Kidney (tissue), 14 donors: ENCODE measurements around the gene AHCY. TPM values are rescaled to one million over a fixed set of nuclear protein-coding genes. Genes with fewer than 3 reads are reported as not detected.
"Not testable (repeated sequence)": the region's sequence is repeated elsewhere in the genome, so short reads cannot be mapped to it uniquely, and the experiment has no call there.

Experiments
- DNase-seq, 5 donors: peaks; one replicate each; pipeline ENCODE4 v3.0.0-alpha.2; 2013 to 2020
- FAIRE-seq: peaks from 2 replicates; lab custom pipeline; 2012; peaks lifted over from hg19 to GRCh38; lab: Jason Lieb, UNC
- H3K27ac ChIP-seq, 2 donors: one replicate each; pipeline ENCODE4 v1.7.0; 2013; ENCODE audit warnings: low read depth in 2 of 2, low read length in 2 of 2, inconsistent platforms in 1 of 2
- H3K27me3 ChIP-seq: one replicate; pipeline ENCODE4 v1.7.1; 2013; ENCODE audit warnings: low read length, inconsistent platforms; ENCODE audit not compliant: control insufficient read depth, insufficient read depth
- H3K36me3 ChIP-seq, 3 donors: one replicate each; pipeline versions ENCODE4 v1.7.0 to v1.7.1; 2013; ENCODE audit warnings: low read length in 3 of 3, control low read depth in 1 of 3, inconsistent platforms in 1 of 3; ENCODE audit not compliant: insufficient read depth in 3 of 3, control insufficient read depth in 2 of 3
- H3K4me1 ChIP-seq, 3 donors: one replicate each; pipeline versions ENCODE4 v1.7.0 to v1.7.1; 2013; ENCODE audit warnings: low read length in 3 of 3, inconsistent platforms in 1 of 3, low read depth in 1 of 3; ENCODE audit not compliant: control insufficient read depth in 2 of 3, insufficient read depth in 2 of 3
- H3K4me3 ChIP-seq, 3 donors: one replicate each; pipeline versions ENCODE4 v1.7.0 to v1.8.1; 2013; ENCODE audit warnings: low read length in 3 of 3, control low read depth in 1 of 3, inconsistent platforms in 1 of 3
- H3K9ac ChIP-seq, 3 donors: one replicate each; pipeline versions ENCODE4 v1.7.0 to v1.7.1; 2013; ENCODE audit warnings: low read length in 3 of 3, control low read depth in 1 of 3, inconsistent platforms in 1 of 3
- H3K9me3 ChIP-seq, 3 donors: one replicate each; pipeline versions ENCODE4 v1.7.0 to v1.7.1; 2013; ENCODE audit warnings: low read length in 3 of 3, control low read depth in 1 of 3, inconsistent platforms in 1 of 3; ENCODE audit not compliant: control insufficient read depth in 2 of 3, insufficient read depth in 1 of 3
- CTCF ChIP-seq: IDR thresholded peaks from 3 replicates; pipeline ENCODE4 v1.5.1; 2012; ENCODE audit warnings: mild to moderate bottlenecking, moderate library complexity, borderline replicate concordance; ENCODE audit not compliant: insufficient read depth; ENCODE audit errors: extremely low read depth
- intact Hi-C: fragments of 100-400 bp; cut with DNase I; formaldehyde crosslinking; loops from one replicate; pipeline ENCODE4 v1.11.1; 2022
- polyA plus RNA-seq: library from polyadenylated mRNA; stranded (reverse); fragments of 350-450 nt; fragmentation: Illumina TruSeq; extraction: RNeasy Lipid Tissue Mini Kit (QIAGEN cat#74804); gene quantifications from one replicate; pipeline ENCODE4 v1.2.3, GENCODE V29; 2014; ENCODE audit warnings: low read depth, low replicate concordance; ENCODE audit not compliant: insufficient read depth
- total RNA-seq: library from RNA; stranded (reverse); fragmentation: NEBNext Ultra II Directional; extraction: Animal tissue kit (Norgen Biotek cat#: 25700); gene quantifications from one replicate; pipeline ENCODE4 v1.2.1, GENCODE V29; 2021
- donor health status: control.
- donor health status: control.
- donor health status: control.
- donor health status: control.
- donor health status: control.
- donor health status: DM: yes; HTN: yes; CAD: no.
- donor health status: Normal renal cell carcinoma (clear cell type).

The AHCY gene
- total and polyA plus RNA-seq, 2 donors from 2014 or later: 70.3 to 144 TPM

DNA sequence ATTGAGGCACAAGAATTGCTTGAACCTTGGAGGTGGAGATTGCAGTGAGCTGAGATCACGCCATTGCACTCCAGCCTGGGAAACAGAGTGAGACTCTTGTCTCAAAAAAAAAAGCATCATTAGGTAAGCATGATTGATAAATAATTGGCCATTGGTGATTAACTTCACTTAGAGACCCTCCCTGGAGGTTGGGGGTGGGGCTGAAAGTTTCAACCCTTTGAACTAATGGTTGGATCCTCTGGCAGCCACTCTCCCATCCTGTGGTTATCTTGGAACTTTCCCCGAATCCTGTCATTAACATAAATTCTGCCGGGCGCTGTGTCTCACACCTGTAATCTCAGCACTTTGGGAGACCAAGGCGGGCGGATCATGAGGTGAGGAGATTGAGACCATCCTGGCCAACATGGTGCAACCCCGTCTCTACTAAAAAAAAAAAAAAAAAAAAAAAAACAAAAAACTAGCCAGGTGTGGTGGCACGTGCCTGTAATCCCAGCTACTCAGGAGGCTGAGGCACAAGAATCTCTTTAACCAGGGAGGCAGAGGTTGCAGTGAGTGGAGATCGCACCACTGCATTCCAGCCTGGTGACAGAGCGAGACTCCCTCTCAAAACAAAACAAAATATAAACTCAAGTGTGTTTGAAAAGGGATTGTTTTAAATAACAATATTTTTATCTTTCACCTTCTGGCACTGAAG is 42.8 kb upstream of the AHCY start:
- intact Hi-C loops, FAIRE-seq, H3K9ac ChIP-seq, H3K4me3 ChIP-seq, H3K27ac ChIP-seq, H3K4me1 ChIP-seq, H3K36me3 ChIP-seq, H3K27me3 ChIP-seq, DNase-seq, H3K9me3 ChIP-seq: not testable (repeated sequence)

DNA sequence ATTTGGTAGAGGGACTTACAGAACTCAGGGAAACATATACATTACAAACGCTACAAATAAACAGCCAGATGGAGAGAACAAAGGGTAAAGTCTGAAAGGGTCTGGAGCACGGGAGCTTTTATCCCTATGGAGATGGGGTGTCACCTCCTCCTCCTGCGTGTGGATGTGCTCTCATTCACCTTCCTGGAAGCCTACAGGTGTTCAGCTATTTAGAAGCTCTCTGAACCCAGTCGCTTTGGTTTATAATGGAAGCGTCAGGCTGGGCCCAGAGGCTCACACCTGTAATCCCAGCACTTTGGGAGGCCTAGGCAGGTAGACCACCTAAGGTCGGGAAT is 42.2 kb upstream of the AHCY start:
- no peak for DNase-seq
- no peak for FAIRE-seq
- Histone ChIP-seq H3K4me1 (no peaks in the 10 kb centered on the region), H3K9me3 (no peaks in the 10 kb centered on the region), H3K4me3 (no peak overlapping the region), H3K9ac (no peak overlapping the region), H3K27me3 (no peaks in the 10 kb centered on the region), H3K27ac (no peak overlapping the region), H3K36me3 (no peaks in the 10 kb centered on the region)
- intact Hi-C loops: no loop called here
- no peak for TF ChIP-seq CTCF

- Histone ChIP-seq H3K36me3 (no peaks in the 10 kb centered on the region), H3K9ac (no peak overlapping the region), H3K4me3 (no peak overlapping the region), H3K9me3 (no peaks in the 10 kb centered on the region), H3K27ac (no peak overlapping the region), H3K27me3 (no peaks in the 10 kb centered on the region), H3K4me1 (no peaks in the 10 kb centered on the region)
- no peak for DNase-seq
- TF ChIP-seq CTCF: no peak
- intact Hi-C loops: no loop called here
- FAIRE-seq: no peak
Observed at GRCh38 chr20:34344238-34344637, 41.1 kb upstream of the AHCY start.

DNA sequence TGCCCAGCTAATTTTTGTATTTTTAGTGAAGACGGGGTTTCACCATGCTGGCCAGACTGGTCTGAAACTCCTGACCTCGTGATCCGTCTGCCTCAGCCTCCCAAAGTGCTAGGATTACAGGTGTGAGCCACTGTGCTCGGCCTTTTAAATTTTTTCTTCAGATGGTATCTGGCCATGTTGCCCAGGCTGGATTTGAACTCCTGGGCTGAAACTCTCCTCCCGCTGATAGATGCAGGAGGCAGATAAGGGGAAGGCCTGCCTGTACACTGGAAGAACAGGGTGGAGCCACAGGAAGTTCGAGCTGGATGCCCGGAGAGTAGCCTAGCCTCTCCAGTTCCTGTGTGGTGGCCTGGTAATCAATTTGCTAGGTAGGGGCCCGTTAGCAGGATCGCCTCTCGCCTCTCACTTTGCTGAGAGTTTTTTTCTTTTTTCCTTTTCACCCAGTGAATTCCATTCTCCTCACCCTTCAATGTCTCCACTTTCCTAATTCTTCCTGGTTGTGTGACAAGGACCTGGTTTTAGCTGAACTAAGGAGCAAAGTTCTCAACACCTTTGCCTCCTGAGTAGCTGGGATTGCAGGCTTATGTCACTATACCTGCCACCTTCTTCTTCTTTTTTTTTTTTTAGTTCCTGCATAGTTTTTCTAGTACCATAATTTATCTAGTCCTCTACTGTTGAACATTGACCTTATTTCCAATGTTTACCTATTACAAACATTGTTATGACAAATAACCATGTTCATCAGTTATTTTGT is 40.5 kb upstream of the AHCY start:
- H3K27me3 ChIP-seq: no peaks in the 10 kb centered on the region
- H3K4me3 ChIP-seq: no peak overlapping the region
- no peaks in the 10 kb centered on the region for H3K9me3 ChIP-seq
- FAIRE-seq (no peak), DNase-seq (no peak)
- no peaks in the 10 kb centered on the region for H3K36me3 ChIP-seq
- H3K4me1 ChIP-seq: no peaks in the 10 kb centered on the region
- no peak overlapping the region for H3K27ac ChIP-seq
- H3K9ac ChIP-seq: no peak overlapping the region
- intact Hi-C loops: no loop called here
- no peak for TF ChIP-seq CTCF

DNA sequence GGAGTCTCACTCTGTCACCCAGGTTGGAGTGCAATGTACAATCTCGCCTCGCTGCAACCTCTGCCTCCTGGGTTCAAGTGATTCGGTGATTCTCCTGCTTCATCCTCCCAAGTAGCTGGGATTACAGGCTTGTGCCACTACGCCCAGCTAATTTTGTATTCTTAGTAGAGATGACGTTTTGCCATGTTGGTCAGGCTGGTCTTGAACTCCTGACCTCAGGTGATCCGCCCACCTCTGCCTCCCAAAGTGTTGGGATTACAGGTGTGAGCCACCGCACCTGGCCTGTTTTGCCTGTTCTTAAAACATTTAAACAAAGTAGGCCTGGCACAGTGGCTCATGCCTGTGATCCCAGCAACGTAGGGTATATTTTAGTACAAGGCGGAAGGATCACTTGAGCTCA is 38.0 kb upstream of the AHCY start:
- H3K4me1 ChIP-seq, H3K4me3 ChIP-seq, H3K27me3 ChIP-seq, H3K9ac ChIP-seq, DNase-seq, intact Hi-C loops, H3K9me3 ChIP-seq, H3K27ac ChIP-seq, H3K36me3 ChIP-seq, FAIRE-seq: not testable (repeated sequence)

GRCh38 chr20:34340726-34341125 is 37.6 kb upstream of the AHCY start:
- H3K4me1 ChIP-seq, H3K4me3 ChIP-seq, FAIRE-seq, H3K36me3 ChIP-seq, H3K27ac ChIP-seq, H3K9ac ChIP-seq, H3K9me3 ChIP-seq, H3K27me3 ChIP-seq, intact Hi-C loops, DNase-seq: not testable (repeated sequence)
